ENCODE results near the gene DNAI1. TPM values are rescaled to one million over a fixed set of nuclear protein-coding genes. Genes with fewer than 3 reads are reported as not detected.

DNAI1 gene
- total and polyA plus RNA-seq, 2 of the 13 experiments (the other 11 are each of a cell fraction or from before 2014, with no cell fraction given), result not detected

GRCh38 chr9:34493972-34494535 lies 35.4 kb downstream of the DNAI1 start (continued):
- no peak for TF ChIP-seq ZNF512B (CRISPR knock-in tag; IDR thresholded peaks at IDR 0.05; ENCODE audit: borderline replicate concordance)
- TF ChIP-seq MTF2 (CRISPR knock-in tag; IDR thresholded peaks at IDR 0.05; ENCODE audit: borderline replicate concordance), result no peak
- TF ChIP-seq ZNF292 (CRISPR knock-in tag; IDR thresholded peaks at IDR 0.05; ENCODE audit: borderline replicate concordance, low read depth), result no peak
- TF ChIP-seq ZNF691 (CRISPR knock-in tag; IDR thresholded peaks at IDR 0.05; ENCODE audit: borderline replicate concordance, low read depth), result no peak
- no peak for TF ChIP-seq TOE1 (CRISPR knock-in tag; IDR thresholded peaks at IDR 0.05)
- TF ChIP-seq SRSF4 (IDR thresholded peaks at IDR 0.05; ENCODE audit: low read depth, low read length, poor library complexity, severe bottlenecking), result no peak
- TF ChIP-seq ZBTB43 (CRISPR knock-in tag; conservative IDR thresholded peaks at IDR 0.05), result 0 out of 2 replicates have a peak, but pooled peaks have one; percentile 32
- TF ChIP-seq ZFP91 (CRISPR knock-in tag; IDR thresholded peaks at IDR 0.05; ENCODE audit: borderline replicate concordance), result no peak
- no peak for TF ChIP-seq MEIS2 (CRISPR knock-in tag; IDR thresholded peaks at IDR 0.05)
- no peak for TF ChIP-seq E2F1 (CRISPR knock-in tag; IDR thresholded peaks at IDR 0.05)
- TF ChIP-seq ZBTB34 (CRISPR knock-in tag; IDR thresholded peaks at IDR 0.05), result no peak
- no peak for TF ChIP-seq ZNF589 (CRISPR knock-in tag; conservative IDR thresholded peaks at IDR 0.05)
- no peak for TF ChIP-seq ATF5 (CRISPR knock-in tag; IDR thresholded peaks at IDR 0.05; ENCODE audit: low read depth)

Measured in HepG2 (cell line).